HK-2 (cell line): Measurements from ENCODE around the gene SLK.

Experiments
- DNase-seq: peaks from one replicate; pipeline ENCODE4 v3.0.0-alpha.2; 2018; ENCODE audit not compliant: unreplicated experiment

The SLK gene

GRCh38 chr10:103990121-103990520 is 23.2 kb downstream of the SLK start:
- DNase-seq: no peak

- DNase-seq: no peak
Observed at GRCh38 chr10:103990531-103990930, 23.6 kb downstream of the SLK start.

- DNase-seq: no peak
Observed at GRCh38 chr10:103991393-103992128, 24.6 kb downstream of the SLK start.

- DNase-seq: no peak
Observed at GRCh38 chr10:103995134-103995533, 28.2 kb downstream of the SLK start.

GRCh38 chr10:103998805-103999204 is 31.9 kb downstream of the SLK start:
- DNase-seq: no peak

- no peak for DNase-seq
Observed at GRCh38 chr10:104002911-104003310, 36.0 kb downstream of the SLK start.

GRCh38 chr10:104005172-104005863 is 38.4 kb downstream of the SLK start:
- DNase-seq: no peak

- no peak for DNase-seq
Observed at GRCh38 chr10:104011904-104012303, 45.0 kb downstream of the SLK start.

- DNase-seq: no peak
Observed at GRCh38 chr10:104013489-104013888, 46.5 kb downstream of the SLK start.

- DNase-seq: no peak
Observed at GRCh38 chr10:104014176-104014575, 47.2 kb downstream of the SLK start.

GRCh38 chr10:104016661-104017060 is 49.7 kb downstream of the SLK start:
- DNase-seq: no peak

GRCh38 chr10:104018471-104018870 is 51.5 kb downstream of the SLK start:
- no peak for DNase-seq

- no peak for DNase-seq
Observed at GRCh38 chr10:104020020-104020419, 53.1 kb downstream of the SLK start.

- no peak for DNase-seq
Observed at GRCh38 chr10:104021246-104021645, 54.3 kb downstream of the SLK start.

- DNase-seq: no peak
Observed at GRCh38 chr10:104022026-104022425, 55.1 kb downstream of the SLK start.

GRCh38 chr10:104025524-104025923 is 58.6 kb downstream of the SLK start:
- no peak for DNase-seq

GRCh38 chr10:104026762-104027161 is 59.8 kb downstream of the SLK start:
- DNase-seq: no peak

- no peak for DNase-seq
Observed at GRCh38 chr10:104028146-104028545, 61.2 kb downstream of the SLK start.

- DNase-seq: no peak
Observed at GRCh38 chr10:104028823-104029520, 62.0 kb downstream of the SLK start.

GRCh38 chr10:104029521-104029860 is 62.6 kb downstream of the SLK start:
- no peak for DNase-seq

GRCh38 chr10:104031631-104032030 is 64.7 kb downstream of the SLK start:
- no peak for DNase-seq

- no peak for DNase-seq
Observed at GRCh38 chr10:104032144-104032775, 65.3 kb downstream of the SLK start.
